NOMO-1 treated with dmso at 0.1 percent for 144 hours (cell line): ENCODE data around the gene MTA3.

Experiments
- DNase-seq: peaks from one replicate; lab custom pipeline; 2025; ENCODE audit not compliant: unreplicated experiment; lab: John Stamatoyannopoulos, UW

The MTA3 gene

GRCh38 chr2:42757981-42758740 is 189.7 kb downstream of the MTA3 start:
- DNase-seq: no peak

GRCh38 chr2:42758751-42759150 is 190.3 kb downstream of the MTA3 start:
- DNase-seq: no peak

- DNase-seq: no peak
These were observed 193.1 kb downstream of the MTA3 start for GRCh38 chr2:42761554-42761953.

- no peak for DNase-seq
These were observed 193.7 kb downstream of the MTA3 start for GRCh38 chr2:42762155-42762554.

- DNase-seq: no peak
These were observed 194.7 kb downstream of the MTA3 start for GRCh38 chr2:42762823-42763804.

GRCh38 chr2:42764096-42764495 is 195.7 kb downstream of the MTA3 start, which contains the start of gene OXER1:
TSS of gene OXER1 (minus strand) at chr2:42764135. CDS start at chr2:42764062, 73 bp downstream.
- DNase-seq: peak; percentile 33

GRCh38 chr2:42764901-42765300 is 196.5 kb downstream of the MTA3 start:
- no peak for DNase-seq

- no peak for DNase-seq
These were observed 197.3 kb downstream of the MTA3 start for GRCh38 chr2:42765686-42766085.

- DNase-seq: no peak
These were observed 198.9 kb downstream of the MTA3 start for GRCh38 chr2:42767080-42767898.

GRCh38 chr2:42767899-42768705 is 199.7 kb downstream of the MTA3 start:
- no peak for DNase-seq

- DNase-seq: no peak
These were observed 200.3 kb downstream of the MTA3 start for GRCh38 chr2:42768706-42769256.

- DNase-seq: no peak
These were observed 201.3 kb downstream of the MTA3 start for GRCh38 chr2:42769583-42770287.

GRCh38 chr2:42770288-42771131 is 202.1 kb downstream of the MTA3 start:
- peak; percentile 65 for DNase-seq

GRCh38 chr2:42771546-42772153 is 203.2 kb downstream of the MTA3 start:
- DNase-seq: no peak

GRCh38 chr2:42775186-42775585 is 206.8 kb downstream of the MTA3 start:
- DNase-seq: no peak

GRCh38 chr2:42775810-42776209 is 207.4 kb downstream of the MTA3 start:
- DNase-seq: no peak

GRCh38 chr2:42777883-42778805 is 209.7 kb downstream of the MTA3 start:
- DNase-seq: no peak
